Neural progenitor cell (in vitro differentiated cells): ENCODE results near the gene PLXNA4. TPM values are rescaled to one million over a fixed set of nuclear protein-coding genes. Genes with fewer than 3 reads are reported as not detected.
A peak's percentile ranks its signal among the peaks of the same experiment; 100 is the strongest.

Experiments used
- DNase-seq: peaks from one replicate; pipeline ENCODE4 v3.0.0-alpha.2; 2016; ENCODE audit warnings: low spot score
- H2AFZ ChIP-seq: fragments of 200-600 bp; sonication (generic); replicated peaks from 2 replicates; pipeline ENCODE4 v1.6.1; 2016; ENCODE audit warnings: antibody characterized with exemption
- H3F3A ChIP-seq: fragments of 200-600 bp; sonication (generic); 2 replicates; pipeline ENCODE4 v1.6.1; 2016; ENCODE audit warnings: antibody characterized with exemption, low read depth
- H3K27ac ChIP-seq: fragments of 200-600 bp; sonication (generic); 2 replicates; pipeline ENCODE4 v1.5.1; 2016; ENCODE audit warnings: mild to moderate bottlenecking
- H3K27me3 ChIP-seq: fragments of 200-600 bp; sonication (generic); 2 replicates; pipeline ENCODE4 v1.6.1; 2016; ENCODE audit warnings: mild to moderate bottlenecking, moderate library complexity
- H3K36me3 ChIP-seq: fragments of 200-600 bp; sonication (generic); 2 replicates; pipeline ENCODE4 v1.5.1; 2016
- H3K4me1 ChIP-seq: fragments of 200-600 bp; sonication (generic); 2 replicates; pipeline ENCODE4 v1.6.1; 2016; ENCODE audit warnings: mixed run types
- H3K4me2 ChIP-seq: fragments of 200-600 bp; sonication (generic); 2 replicates; pipeline ENCODE4 v1.6.1; 2016
- H3K4me3 ChIP-seq: fragments of 200-600 bp; sonication (generic); 2 replicates; pipeline ENCODE4 v1.5.1; 2016
- H3K79me2 ChIP-seq: fragments of 200-600 bp; sonication (generic); 2 replicates; pipeline ENCODE4 v1.6.1; 2016; ENCODE audit warnings: low read depth
- H3K9ac ChIP-seq: fragments of 200-600 bp; sonication (generic); 2 replicates; pipeline ENCODE4 v1.6.1; 2016
- H3K9me3 ChIP-seq: fragments of 200-600 bp; sonication (generic); 2 replicates; pipeline ENCODE4 v1.5.1; 2016; ENCODE audit warnings: low read depth
- H4K20me1 ChIP-seq: fragments of 200-600 bp; sonication (generic); 2 replicates; pipeline ENCODE4 v1.6.1; 2016; ENCODE audit warnings: low read depth
- H3K27ac Mint-ChIP-seq: 3 replicates; pipeline ENCODE4 v1.8.0; 2021; ENCODE audit warnings: mixed read lengths
- H3K27me3 Mint-ChIP-seq: 2 replicates; pipeline ENCODE4 v1.8.0; 2022; ENCODE audit warnings: low read depth, mild to moderate bottlenecking, inconsistent platforms, moderate library complexity, mixed read lengths; ENCODE audit not compliant: insufficient read depth
- H3K36me3 Mint-ChIP-seq: 3 replicates; pipeline ENCODE4 v1.8.0; 2021; ENCODE audit warnings: mixed read lengths
- H3K4me1 Mint-ChIP-seq: 3 replicates; pipeline ENCODE4 v1.8.0; 2021; ENCODE audit warnings: mixed read lengths
- H3K4me3 Mint-ChIP-seq: 3 replicates; pipeline ENCODE4 v1.8.0; 2021; ENCODE audit warnings: mild to moderate bottlenecking, moderate library complexity, mixed read lengths
- H3K9me3 Mint-ChIP-seq: 3 replicates; pipeline ENCODE4 v1.8.0; 2020; ENCODE audit warnings: mixed read lengths
- CTCF ChIP-seq: fragments of 200-600 bp; sonication (generic); IDR thresholded peaks from 2 replicates; pipeline ENCODE4 v1.5.1; 2017; ENCODE audit warnings: antibody characterized with exemption, mild to moderate bottlenecking
- EZH2 ChIP-seq: fragments of 200-600 bp; sonication (generic); IDR thresholded peaks from 2 replicates; pipeline ENCODE4 v1.6.1; 2017; ENCODE audit warnings: antibody characterized with exemption, mild to moderate bottlenecking, moderate library complexity
- EZH2phosphoT487 ChIP-seq: fragments of 200-600 bp; sonication (generic); IDR thresholded peaks from 2 replicates; pipeline ENCODE4 v1.6.1; 2017; ENCODE audit warnings: antibody characterized with exemption
- total RNA-seq: library from RNA; depleted of rRNA; stranded (reverse); fragments of >200 nt; gene quantifications from 2 replicates; pipeline ENCODE4 v1.2.3, GENCODE V29; 2015; ENCODE audit warnings: low replicate concordance

PLXNA4 gene
- total RNA-seq, 1 donor from 2014 or later, result 0.49 TPM

GRCh38 chr7:132141109-132141508 is 435.2 kb downstream of the PLXNA4 start:
- H3K27ac ChIP-seq, result no peak overlapping the region
- H3F3A ChIP-seq, result no peaks in the 10 kb centered on the region
- Mint-ChIP-seq H3K36me3 (no peaks in the 10 kb centered on the region), H3K4me3 (no peak overlapping the region), H3K27ac (no peak overlapping the region), H3K27me3 (peaks cover 5% of the 10 kb centered on the region), H3K4me1 (peaks cover 32% of the 10 kb centered on the region), H3K9me3 (peaks cover 3% of the 10 kb centered on the region)
- H3K9me3 ChIP-seq, result no peaks in the 10 kb centered on the region
- no peak for DNase-seq
- H3K27me3 ChIP-seq, result no peaks in the 10 kb centered on the region
- H3K4me1 ChIP-seq, result peaks cover 38% of the 10 kb centered on the region
- no peak overlapping the region for H3K4me3 ChIP-seq
- no peak overlapping the region for H3K9ac ChIP-seq
- H3K79me2 ChIP-seq, result no peaks in the 10 kb centered on the region
- TF ChIP-seq EZH2 (no peak), CTCF (no peak), EZH2phosphoT487 (no peak)
- no peak overlapping the region for H3K4me2 ChIP-seq
- no peaks in the 10 kb centered on the region for H3K36me3 ChIP-seq
- H2AFZ ChIP-seq, result no peak overlapping the region
- no peaks in the 10 kb centered on the region for H4K20me1 ChIP-seq

- Histone ChIP-seq H3K27ac (no peak overlapping the region), H3K4me2 (no peak overlapping the region), H3K4me3 (no peak overlapping the region), H3K4me1 (peaks cover 38% of the 10 kb centered on the region), H2AFZ (no peak overlapping the region), H3K79me2 (no peaks in the 10 kb centered on the region), H3F3A (no peaks in the 10 kb centered on the region), H3K9me3 (no peaks in the 10 kb centered on the region), H3K27me3 (no peaks in the 10 kb centered on the region), H3K36me3 (no peaks in the 10 kb centered on the region), H3K9ac (no peak overlapping the region), H4K20me1 (no peaks in the 10 kb centered on the region)
- peaks cover 3% of the 10 kb centered on the region for H3K9me3 Mint-ChIP-seq
- peak; percentile 18 for DNase-seq
- peak overlapping the region; percentile 94 for H3K27ac Mint-ChIP-seq
- no peak overlapping the region for H3K4me3 Mint-ChIP-seq
- peaks cover 5% of the 10 kb centered on the region for H3K27me3 Mint-ChIP-seq
- no peaks in the 10 kb centered on the region for H3K36me3 Mint-ChIP-seq
- peaks cover 32% of the 10 kb centered on the region for H3K4me1 Mint-ChIP-seq
- TF ChIP-seq CTCF (no peak), EZH2 (no peak), EZH2phosphoT487 (no peak)
Observed at GRCh38 chr7:132140341-132140740, 435.9 kb downstream of the PLXNA4 start.

GRCh38 chr7:132138817-132139216 is 437.5 kb downstream of the PLXNA4 start:
- H3K36me3 Mint-ChIP-seq, result no peaks in the 10 kb centered on the region
- H3K4me2 ChIP-seq, result no peak overlapping the region
- H3K27me3 Mint-ChIP-seq, result peaks cover 8% of the 10 kb centered on the region
- no peak for TF ChIP-seq EZH2phosphoT487
- no peak for TF ChIP-seq CTCF
- no peak for TF ChIP-seq EZH2
- peak overlapping the region; percentile 87 for H3K27ac Mint-ChIP-seq
- no peaks in the 10 kb centered on the region for H3K9me3 ChIP-seq
- no peaks in the 10 kb centered on the region for H3F3A ChIP-seq
- H3K27me3 ChIP-seq, result no peaks in the 10 kb centered on the region
- H3K4me3 ChIP-seq, result no peak overlapping the region
- H3K9me3 Mint-ChIP-seq, result peaks cover 3% of the 10 kb centered on the region
- peaks cover 38% of the 10 kb centered on the region for H3K4me1 ChIP-seq
- no peak overlapping the region for H3K9ac ChIP-seq
- no peak overlapping the region for H3K27ac ChIP-seq
- no peak overlapping the region for H2AFZ ChIP-seq
- no peak overlapping the region for H3K4me3 Mint-ChIP-seq
- no peaks in the 10 kb centered on the region for H4K20me1 ChIP-seq
- H3K79me2 ChIP-seq, result no peaks in the 10 kb centered on the region
- H3K4me1 Mint-ChIP-seq, result peaks cover 35% of the 10 kb centered on the region
- peak; percentile 56 for DNase-seq
- no peaks in the 10 kb centered on the region for H3K36me3 ChIP-seq
